ENCODE measurements around the gene EPHA1. TPM values are rescaled to one million over a fixed set of nuclear protein-coding genes. Genes with fewer than 3 reads are reported as not detected.
A peak's percentile ranks its signal among the peaks of the same experiment; 100 is the strongest.

EPHA1 gene
- total RNA-seq, 3 donors from 2014 or later (not counting 1 experiment from before 2014, with no cell fraction given) = 1.0 to 1.2 TPM; not detected in 1

- no peak overlapping the region for H3K27ac ChIP-seq (ENCODE audit: low read length)
- ATAC-seq (no peak), DNase-seq (no peak)
- TF ChIP-seq, protein P1, sequence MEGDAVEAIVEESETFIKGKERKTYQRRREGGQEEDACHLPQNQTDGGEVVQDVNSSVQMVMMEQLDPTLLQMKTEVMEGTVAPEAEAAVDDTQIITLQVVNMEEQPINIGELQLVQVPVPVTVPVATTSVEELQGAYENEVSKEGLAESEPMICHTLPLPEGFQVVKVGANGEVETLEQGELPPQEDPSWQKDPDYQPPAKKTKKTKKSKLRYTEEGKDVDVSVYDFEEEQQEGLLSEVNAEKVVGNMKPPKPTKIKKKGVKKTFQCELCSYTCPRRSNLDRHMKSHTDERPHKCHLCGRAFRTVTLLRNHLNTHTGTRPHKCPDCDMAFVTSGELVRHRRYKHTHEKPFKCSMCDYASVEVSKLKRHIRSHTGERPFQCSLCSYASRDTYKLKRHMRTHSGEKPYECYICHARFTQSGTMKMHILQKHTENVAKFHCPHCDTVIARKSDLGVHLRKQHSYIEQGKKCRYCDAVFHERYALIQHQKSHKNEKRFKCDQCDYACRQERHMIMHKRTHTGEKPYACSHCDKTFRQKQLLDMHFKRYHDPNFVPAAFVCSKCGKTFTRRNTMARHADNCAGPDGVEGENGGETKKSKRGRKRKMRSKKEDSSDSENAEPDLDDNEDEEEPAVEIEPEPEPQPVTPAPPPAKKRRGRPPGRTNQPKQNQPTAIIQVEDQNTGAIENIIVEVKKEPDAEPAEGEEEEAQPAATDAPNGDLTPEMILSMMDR (IDR thresholded peaks at IDR 0.05) = no peak
- Mint-ChIP-seq H3K27me3 (ENCODE audit: low read depth in 2 of 2) (peaks cover 58 to 67% of the 10 kb centered on the region in 2 donors), H3K4me3 (no peak overlapping the region), H3K9me3 (no peaks in the 10 kb centered on the region), H3K27ac (no peak overlapping the region), H3K4me1 (peaks cover 30 to 31% of the 10 kb centered on the region in 2 donors), H3K36me3 (no peaks in the 10 kb centered on the region)
- H3K36me3 ChIP-seq (ENCODE audit: control insufficient read depth, insufficient read depth, low read length) = no peaks in the 10 kb centered on the region
- H3K27me3 ChIP-seq (ENCODE audit: control insufficient read depth, insufficient read depth, low read length) = peaks cover 27% of the 10 kb centered on the region
- intact Hi-C loops (cut with micrococcal nuclease) = no loop called here
- H3K4me1 ChIP-seq (ENCODE audit: control insufficient read depth, insufficient read depth, low read length) = peaks cover 27% of the 10 kb centered on the region
- H3K4me3 ChIP-seq (ENCODE audit: low read length) = no peak overlapping the region
- WGBS (ENCODE audit: insufficient coverage) = 68% methylated on average over 5 of the region's 5 CpGs
- H3K9me3 ChIP-seq (ENCODE audit: control insufficient read depth, insufficient read depth, low read length) = no peaks in the 10 kb centered on the region
These were observed 3.5 kb upstream of the EPHA1 start for GRCh38 chr7:143411976-143412708.

- intact Hi-C loops (cut with micrococcal nuclease) = no loop called here
- Histone ChIP-seq H3K36me3 (ENCODE audit: control insufficient read depth, insufficient read depth, low read length) (no peaks in the 10 kb centered on the region), H3K27ac (ENCODE audit: low read length) (no peak overlapping the region), H3K4me1 (ENCODE audit: control insufficient read depth, insufficient read depth, low read length) (peaks cover 30% of the 10 kb centered on the region), H3K4me3 (ENCODE audit: low read length) (no peak overlapping the region), H3K9me3 (ENCODE audit: control insufficient read depth, insufficient read depth, low read length) (no peaks in the 10 kb centered on the region), H3K27me3 (ENCODE audit: control insufficient read depth, insufficient read depth, low read length) (peaks cover 31% of the 10 kb centered on the region)
- ATAC-seq (no peak), DNase-seq (no peak)
- peaks cover 68 to 83% of the 10 kb centered on the region in 2 donors for H3K27me3 Mint-ChIP-seq (ENCODE audit: low read depth in 2 of 2)
- no peak overlapping the region for H3K27ac Mint-ChIP-seq
- WGBS (ENCODE audit: insufficient coverage) = 60% methylated on average over 6 of the region's 6 CpGs
- peaks cover 33 to 34% of the 10 kb centered on the region in 2 donors for H3K4me1 Mint-ChIP-seq
- TF ChIP-seq, protein P1 (IDR thresholded peaks at IDR 0.05) = no peak
- peak overlapping the region; percentile 57 for H3K4me3 Mint-ChIP-seq
- H3K9me3 Mint-ChIP-seq = no peaks in the 10 kb centered on the region
- H3K36me3 Mint-ChIP-seq = no peaks in the 10 kb centered on the region
These were observed 1.9 kb upstream of the EPHA1 start for GRCh38 chr7:143410521-143411004.

DNA sequence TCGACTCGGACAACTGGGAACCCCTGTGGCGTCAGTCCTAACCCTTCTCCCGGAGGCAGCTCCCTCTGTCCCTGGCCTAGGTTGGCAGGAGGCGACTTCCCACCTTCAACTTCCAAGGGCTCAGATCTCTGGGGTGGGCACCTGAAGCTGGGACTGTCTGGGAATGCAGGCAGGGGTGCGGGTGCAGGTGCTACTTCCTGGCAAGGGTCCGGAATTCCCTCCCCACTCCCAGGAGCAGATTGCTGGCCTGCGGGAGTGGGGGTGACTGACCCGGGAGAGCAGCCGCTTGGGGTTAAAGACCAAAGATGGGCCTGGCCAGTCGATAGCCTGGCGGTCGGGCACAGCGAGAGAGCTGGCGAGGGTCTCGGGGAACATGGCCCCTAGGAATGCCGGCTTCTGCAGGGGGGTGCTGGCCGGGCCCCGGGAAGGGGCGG is 387 bp downstream of the EPHA1 start:
- Histone ChIP-seq H3K4me1 (ENCODE audit: control insufficient read depth, insufficient read depth, low read length) (peaks cover 30% of the 10 kb centered on the region), H3K4me3 (ENCODE audit: low read length) (no peak overlapping the region), H3K27me3 (ENCODE audit: control insufficient read depth, insufficient read depth, low read length) (peaks cover 31% of the 10 kb centered on the region), H3K36me3 (ENCODE audit: control insufficient read depth, insufficient read depth, low read length) (no peaks in the 10 kb centered on the region), H3K27ac (ENCODE audit: low read length) (no peak overlapping the region), H3K9me3 (ENCODE audit: control insufficient read depth, insufficient read depth, low read length) (no peaks in the 10 kb centered on the region)
- 4% methylated on average over 18 of the region's 20 CpGs for WGBS (ENCODE audit: insufficient coverage)
- H3K36me3 Mint-ChIP-seq = no peaks in the 10 kb centered on the region
- H3K27me3 Mint-ChIP-seq (ENCODE audit: low read depth in 2 of 2) = peaks cover 66 to 83% of the 10 kb centered on the region in 2 donors
- TF ChIP-seq, protein P1 (IDR thresholded peaks at IDR 0.05) = no peak
- peak overlapping the region; percentile 88 for H3K4me3 Mint-ChIP-seq
- peak in 1 of 2 donors; percentile 30 for DNase-seq
- peak overlapping the region in 1 of 2 donors; percentile 81 for H3K27ac Mint-ChIP-seq
- intact Hi-C loops (cut with micrococcal nuclease) = no loop called here
- H3K9me3 Mint-ChIP-seq = no peaks in the 10 kb centered on the region
- H3K4me1 Mint-ChIP-seq = peaks cover 33 to 34% of the 10 kb centered on the region in 2 donors
- no peak for ATAC-seq
